CD4-positive, alpha-beta T cell treated with Interleukin-17A for 4 hours (primary cell): ENCODE measurements around the gene MDK.

ENCODE experiments used
- DNase-seq: peaks from one replicate; pipeline ENCODE4 v3.0.0-alpha.2; 2020; ENCODE audit warnings: mixed read lengths

Gene MDK

DNA sequence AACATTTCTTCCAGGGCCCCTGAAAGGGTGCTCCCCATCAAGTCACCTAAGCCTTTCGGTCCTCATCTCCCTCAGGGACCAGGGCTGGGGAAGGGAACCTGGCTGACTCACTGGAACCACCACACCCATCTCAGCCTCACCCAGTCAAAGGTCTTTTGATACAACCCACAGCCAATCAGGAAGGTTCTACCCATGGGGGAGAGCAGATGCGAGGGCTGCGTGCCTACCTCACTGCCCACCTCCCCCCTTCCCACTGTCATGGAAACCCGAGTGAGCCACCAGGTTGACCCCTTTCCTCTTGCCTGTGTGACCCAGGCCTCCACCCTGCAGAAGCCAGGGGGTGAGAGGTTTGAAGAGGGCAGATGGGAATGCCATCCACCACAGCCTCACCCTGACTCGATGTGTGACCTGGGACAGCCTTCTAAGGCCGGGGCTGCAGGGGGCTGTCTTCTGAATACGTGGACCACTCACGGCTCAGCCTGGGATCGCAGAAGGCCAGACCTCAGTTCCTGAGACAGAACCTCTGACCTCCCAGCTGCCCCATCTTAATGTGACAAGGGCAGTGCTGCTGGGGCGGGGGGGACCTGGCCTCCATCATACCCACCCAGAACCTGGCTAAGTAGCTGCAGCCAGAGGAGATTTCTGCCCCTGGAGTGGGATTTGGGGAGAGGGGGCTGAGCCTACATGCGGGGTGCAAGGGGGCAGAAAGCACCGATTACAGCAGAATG is 2.7 kb downstream of the MDK start:
- DNase-seq, result no peak

DNA sequence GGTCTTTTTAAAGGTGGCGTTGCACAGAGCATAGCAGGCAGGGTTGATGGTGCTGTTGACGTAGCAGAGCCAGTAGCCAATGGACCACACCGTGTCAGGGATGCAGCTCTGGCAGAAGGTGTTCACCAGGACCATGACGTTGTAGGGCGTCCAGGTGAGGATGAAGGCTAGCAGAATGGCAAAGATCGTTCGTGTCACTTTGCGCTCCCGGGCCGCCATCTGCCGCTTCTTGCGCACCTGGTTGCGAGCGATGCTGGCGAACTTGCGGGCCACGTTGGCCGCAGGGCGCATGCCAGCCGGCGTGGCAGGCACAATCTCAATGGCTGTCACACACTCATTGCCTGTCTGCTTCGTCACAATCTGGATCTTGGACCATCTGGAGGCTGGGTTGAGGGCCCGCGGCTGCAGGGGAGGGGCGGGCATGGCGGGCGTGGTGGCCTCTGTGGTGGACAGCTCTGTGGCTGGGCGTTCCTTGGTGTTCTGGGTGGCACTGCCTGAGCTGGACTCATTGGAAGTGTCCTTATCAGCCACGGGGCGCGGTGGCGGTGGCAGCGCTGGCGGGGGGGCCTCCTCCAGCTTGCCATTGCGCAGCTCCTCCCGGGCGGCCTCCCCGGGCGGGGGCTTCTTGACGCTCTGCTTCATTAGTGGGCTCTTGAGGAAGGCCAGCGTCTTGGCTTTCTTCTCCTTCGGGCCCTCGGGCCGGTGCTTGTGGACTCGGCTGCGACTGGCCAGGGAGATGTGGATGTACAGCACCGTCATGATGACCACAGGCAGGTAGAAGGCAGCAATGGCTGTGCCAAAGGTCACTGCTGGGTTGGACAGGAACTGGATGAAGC is 3.9 kb downstream of the MDK start:
- no peak for DNase-seq

DNA sequence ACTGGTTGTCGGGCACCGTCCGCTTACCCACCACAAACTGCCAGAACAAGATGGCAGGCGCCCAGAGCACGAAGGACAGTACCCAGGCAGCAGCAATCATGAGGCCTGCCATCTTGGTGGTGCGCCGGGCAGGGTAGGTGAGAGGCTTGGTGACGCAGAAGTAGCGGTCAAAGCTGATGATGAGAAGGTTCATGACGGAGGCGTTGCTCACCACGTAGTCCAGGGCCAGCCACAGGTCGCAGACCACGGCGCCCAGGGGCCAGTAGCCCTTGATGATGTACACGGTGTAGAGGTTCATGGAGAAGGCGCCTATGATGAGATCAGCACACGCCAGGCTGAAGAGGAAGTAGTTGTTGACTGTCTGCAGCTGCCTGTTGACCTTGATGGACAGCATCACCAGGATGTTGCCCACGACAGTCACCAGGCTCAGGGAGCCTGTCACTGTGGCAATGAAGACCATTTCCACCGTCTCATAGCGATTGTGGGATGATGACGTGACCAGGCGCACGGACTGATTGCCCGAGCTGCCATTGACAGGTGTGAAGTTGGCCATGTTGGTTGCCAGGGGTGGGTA is 4.6 kb downstream of the MDK start:
- DNase-seq, result no peak

DNA sequence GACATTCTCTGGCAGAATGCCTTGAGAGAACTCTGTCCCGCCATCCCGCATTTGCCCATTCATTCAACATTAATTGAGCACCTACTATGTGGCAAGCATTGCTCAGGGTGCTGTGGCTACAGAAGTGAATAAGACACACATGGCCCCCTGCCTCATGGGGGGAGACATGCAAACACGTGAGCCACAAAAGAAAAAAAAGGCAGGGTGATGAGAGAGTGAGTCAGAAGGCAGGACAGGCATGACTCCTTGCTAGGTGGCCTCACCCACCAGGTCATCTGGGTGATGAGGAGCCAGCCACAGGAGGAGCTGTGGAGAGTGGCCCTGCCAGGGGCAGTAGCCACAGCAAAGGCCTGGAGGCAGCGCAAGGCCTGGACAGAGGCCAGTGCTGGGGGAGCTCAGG is 5.2 kb downstream of the MDK start:
- DNase-seq, result no peak

DNA sequence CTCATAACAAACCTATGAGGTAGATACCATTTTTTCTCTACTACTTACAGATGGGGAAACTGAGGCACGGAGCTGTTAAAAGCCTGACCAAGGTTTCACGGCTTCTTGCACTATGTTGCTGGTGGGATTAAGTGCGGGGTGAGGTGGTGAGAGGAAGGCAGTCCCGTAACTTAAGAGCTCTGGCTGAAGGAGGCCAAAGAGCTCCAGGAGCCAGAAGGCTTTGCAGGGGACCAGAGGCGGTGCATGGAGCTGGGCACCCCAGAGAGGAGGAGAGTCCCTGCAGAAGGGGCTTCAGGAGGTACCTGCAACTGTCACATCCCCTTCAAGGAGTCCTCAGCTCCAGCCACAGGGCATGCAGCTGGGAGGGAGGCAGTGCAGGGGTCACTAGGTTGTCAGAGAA is 6.0 kb downstream of the MDK start:
- no peak for DNase-seq

DNA sequence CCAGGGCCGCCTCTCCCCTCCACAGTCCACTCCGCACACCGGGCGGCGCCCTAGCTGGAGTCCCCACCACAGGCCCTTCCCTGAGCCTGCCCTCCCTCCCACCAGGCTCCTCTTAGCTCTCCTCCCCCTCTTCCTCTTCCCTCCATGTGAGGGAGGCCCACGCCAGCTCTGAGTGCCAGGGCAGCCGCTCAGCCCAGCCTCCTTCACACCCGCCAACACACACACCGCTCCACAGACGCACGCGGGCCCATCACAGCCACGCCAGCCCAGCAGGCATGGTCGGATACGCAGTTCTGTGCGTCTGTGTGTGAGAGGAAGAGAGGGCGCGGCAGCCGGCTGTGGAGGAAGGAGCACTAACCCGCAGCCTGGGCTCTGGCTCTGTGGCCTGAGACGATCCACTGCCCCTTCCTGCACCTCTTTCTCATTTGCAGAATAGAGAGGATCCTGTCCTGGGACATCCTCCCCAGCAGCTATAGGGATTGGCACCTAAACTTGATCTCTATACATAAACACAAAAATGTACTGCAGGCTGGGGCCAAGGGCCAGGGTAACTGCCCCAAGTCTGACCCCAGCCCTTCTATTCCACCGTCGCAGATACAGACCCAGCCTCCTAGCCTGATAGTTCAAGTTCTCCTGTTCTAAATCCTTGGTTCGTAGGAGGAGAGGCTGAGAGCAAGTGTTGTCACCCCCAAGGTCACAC is 6.6 kb downstream of the MDK start:
- no peak for DNase-seq

DNA sequence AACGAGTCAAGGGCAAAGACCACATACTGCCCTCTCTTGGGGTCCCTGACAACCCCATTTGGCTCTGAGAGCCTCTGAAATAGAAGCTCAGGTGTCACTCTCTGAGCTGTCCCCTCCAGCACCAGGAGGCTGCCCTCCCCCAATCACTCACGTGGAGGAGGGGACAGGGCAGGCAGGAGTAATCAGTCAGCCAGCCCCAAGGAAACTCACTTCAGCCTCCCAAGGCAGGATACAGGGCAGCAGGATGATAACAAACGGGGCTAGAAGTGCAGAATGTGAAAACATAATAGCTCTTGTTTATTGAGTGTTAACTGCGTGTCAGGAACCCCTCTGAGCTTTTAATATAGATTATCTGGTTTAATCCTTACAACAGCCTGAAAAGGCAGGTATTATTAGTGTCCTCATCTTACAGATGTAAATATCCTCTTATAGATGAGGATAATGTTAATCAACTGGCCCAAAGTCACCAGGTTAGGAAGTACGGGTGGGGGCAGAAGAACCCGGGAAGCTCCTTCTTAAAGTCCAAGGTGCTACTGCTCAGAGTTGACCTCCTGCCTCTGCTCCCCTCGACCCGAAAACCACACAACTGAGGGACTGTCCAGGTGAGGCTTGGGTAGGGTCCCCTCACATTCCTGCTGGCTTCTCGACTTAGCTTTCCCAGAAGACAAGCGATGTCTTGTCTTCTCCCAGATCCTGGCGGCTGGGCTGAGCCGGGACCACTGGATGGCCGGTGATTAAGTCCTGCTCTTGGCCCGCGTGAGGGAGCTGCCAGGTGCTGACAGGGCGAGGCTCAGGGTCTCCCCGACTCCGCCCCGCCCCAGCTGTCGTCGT is 7.4 kb downstream of the MDK start:
- no peak for DNase-seq

DNA sequence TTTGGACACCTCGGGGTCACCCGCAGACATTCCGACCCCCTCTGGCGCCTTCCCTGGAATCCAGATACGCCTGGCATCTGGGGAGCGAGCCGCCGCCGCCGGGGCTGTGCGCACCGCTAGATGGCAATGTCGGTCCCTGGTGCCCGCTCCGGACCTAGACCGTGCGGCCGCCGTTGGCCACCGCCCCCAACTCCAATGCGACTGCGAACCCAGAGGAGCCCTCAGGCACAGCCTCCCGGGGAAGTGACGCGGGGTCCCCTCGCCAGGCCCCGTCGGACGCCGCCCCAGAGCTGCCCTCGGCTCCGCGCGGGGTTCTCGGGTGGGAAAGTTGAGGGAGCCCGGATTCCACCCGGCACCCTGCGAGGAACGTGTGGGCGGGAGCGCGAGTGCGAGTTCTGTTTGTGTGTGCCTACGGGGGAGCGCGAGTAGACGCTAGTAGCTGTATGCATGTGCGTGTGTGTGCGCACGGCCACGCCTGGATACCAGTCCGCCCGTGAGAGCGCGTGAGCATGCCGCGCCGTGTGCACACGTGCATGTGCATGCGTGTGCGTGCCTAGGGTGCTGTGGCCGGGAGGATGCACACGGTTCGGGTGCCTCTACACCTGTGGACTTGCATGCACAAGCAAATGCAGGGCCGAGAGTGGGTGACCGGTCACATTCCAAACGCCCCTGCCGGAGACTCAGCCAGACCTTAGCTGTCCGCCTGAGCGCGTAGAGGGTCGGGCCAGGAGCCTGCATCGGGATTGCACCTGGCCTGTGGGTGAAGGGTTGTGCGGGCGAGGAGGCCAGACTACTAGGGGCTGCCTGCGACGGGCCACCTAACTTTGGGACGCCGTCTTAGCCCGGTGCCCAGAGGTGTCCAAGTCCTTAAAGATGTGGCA is 8.2 kb downstream of the MDK start:
- peak; percentile 51 for DNase-seq

DNA sequence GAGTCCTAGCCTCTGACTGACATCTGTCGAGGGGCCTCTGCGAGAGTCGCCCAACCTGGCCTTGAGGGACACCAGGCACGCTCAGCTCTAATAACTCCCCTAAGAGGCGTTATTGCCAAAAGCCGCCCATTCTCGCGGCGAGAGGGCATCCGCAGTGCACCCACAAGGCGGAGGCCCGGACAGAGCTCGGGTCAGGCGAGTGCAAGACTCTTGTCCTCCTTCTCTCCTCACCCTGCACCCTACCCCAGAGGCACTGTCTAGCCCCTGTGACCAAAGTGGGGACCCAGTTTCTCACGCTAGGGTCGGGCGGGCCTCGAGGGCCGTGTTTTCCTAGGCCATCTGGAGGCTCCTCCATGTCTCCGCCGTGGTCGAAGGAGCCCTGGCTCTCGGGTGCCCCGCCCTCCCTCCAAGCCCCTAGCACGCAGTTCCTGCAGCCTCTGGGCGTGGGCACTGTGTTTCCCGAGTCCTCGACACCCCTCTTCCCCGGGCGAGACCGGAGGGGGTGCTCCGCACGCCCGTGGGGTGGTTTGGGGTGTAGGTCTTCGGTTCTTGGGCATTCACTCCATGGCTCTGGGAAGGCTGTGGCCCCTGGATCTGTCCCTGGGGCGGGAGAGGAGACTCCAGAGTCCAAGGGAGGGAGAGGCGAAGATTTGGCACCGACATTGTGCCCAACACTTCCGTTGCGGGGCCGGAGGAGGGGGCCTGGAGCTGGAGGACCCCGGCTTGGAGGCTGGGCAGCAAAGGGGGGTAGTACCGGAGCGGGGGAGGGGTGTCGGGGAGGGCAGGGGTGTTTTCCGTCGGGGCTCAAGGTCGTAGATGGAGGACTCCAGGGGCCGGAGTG is 9.1 kb downstream of the MDK start:
- DNase-seq, result no peak

DNA sequence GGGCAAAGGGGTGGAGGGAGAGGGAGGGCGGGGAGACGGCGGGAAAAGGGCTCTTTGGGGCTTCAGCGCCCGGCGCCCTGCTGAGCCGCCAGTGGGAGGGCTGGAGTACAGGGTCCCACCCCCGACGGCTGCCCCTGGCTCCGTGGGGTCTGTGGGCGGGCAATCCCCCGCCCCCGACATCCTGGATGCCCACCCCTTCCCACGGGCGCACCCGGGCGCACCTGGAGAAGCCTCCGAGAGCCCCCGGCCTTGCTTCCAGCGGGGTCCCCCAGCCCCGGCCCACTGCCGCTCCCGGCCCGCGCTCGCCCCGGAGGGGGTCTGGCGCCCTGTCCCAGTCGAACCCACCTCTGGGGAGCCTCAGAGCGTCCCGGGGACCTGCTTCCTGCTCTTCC is 9.7 kb downstream of the MDK start:
- DNase-seq, result no peak

DNA sequence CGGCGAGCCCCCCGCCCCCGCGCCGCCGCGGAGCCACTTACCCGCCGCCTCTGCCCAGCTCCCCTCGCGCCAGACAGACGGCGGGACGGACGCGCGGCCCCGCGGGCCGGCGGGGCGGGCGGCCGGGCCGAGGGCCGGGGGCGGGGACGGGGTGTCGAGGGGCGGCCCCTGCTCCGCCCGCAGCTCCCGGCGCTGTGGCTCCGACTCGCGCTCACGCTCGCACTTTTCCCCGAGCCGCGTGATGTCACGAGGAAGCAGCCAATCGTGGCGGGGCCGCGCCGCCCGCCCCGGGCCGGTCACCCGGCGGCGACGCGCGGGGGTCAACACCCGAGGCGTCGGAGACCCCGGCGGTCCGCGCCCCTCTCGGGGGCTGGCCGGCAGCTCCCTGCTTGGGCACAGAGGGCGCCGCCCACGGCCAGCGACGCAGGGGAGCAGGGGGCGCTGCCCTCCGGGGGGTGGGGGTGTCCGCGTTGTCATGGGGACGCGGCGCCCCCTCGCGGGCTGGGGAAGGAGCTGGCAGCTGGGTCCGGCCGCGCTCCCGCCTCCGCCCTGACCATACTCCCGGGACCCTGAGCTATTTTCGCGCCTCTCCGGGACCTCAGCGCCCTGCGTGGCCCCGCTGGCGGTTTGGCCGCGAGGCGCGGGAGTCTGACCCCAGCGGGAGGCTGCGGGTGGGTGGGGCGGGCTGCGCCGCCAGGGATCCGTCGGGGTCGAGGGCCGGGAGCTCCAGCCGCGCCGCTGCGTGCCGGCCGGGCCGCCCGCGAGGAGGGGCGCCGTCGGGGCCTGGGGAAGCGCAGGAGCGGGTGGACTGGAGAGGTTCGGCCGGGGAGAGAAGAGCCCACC is 10.3 kb downstream of the MDK start, which contains the start of gene CHRM4:
TSS of gene CHRM4 (minus strand) at position 199 of the 843 bp plus-strand sequence. CDS start 5,219 bp downstream, outside the sequence.
- no peak for DNase-seq

DNA sequence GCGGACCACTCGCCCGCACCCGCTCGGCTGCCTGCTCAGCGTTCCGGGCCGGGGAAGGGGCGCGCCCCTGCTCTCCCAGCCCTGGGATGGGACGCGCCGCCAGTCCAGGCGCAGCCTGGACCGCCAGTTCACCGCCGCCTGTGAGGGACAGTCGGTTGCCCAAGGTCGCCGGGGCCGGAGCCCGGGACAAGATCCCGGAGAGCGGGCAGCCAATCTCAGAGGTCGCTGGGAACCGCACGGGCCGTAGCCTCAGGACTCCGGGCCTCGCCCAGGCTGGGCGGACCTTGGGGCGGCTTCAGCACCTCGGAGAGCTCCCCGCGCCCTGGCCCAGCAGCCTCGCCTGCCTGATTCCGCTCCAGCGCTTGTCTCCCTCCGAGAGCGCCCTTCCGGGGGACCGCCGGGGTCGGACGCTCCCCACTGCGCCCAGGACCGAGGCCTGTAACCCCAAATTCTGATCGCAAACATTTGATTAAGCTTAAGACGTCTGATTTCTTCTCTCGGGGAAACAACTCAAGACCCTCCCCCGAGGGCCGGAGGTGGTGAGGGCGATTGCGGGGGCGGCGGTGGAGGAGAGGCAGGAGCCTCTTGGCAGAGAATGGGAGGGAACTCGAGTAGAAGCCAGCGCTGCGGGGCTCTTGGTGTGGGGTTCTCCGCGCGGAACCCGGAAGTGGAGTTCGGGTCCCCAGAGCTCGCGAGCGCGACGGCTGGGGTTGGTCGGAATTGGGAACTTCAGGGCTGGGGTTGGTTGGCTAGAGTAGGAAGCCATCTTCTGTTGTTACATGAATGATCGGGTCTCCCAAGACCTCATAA is 11.2 kb downstream of the MDK start:
- peak; percentile 82 for DNase-seq

DNA sequence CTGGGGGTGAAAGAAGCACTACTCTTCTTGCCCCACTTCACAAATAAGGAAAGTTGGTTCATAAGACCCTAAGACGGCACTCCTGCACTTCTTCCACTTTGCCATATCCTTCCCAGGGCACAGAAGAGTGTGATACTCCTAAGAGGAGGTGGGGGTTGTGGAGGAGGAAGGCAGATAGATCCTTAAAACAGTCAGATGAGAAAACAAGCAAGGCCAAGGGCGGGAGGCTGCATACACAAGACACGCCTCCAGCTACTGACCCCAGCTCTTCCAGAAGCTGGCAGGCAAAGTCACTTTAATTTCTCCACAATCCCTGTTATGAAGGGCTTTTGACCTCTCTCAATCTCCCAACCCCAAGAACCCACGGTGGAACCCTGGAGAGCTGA is 11.8 kb downstream of the MDK start:
- no peak for DNase-seq

DNA sequence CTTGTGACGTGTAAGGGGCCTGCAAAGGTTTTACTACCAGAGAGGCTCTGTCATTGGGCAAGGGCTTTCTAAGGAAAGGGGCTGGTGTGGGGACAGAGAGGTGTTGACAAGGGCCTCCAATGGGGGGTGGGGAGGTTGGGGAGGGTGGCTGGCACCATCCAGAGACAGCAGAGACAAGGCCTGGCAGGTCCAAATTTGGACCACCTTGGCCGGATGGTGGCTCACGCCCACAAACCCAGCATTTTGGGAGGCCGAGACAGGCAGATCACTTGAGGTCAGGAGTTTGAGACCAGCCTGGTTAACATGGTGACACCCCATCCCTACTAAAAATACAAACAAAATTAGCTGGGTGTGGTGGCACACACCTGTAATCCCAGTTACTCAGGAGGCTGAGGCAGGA is 12.3 kb downstream of the MDK start:
- DNase-seq, result no peak

DNA sequence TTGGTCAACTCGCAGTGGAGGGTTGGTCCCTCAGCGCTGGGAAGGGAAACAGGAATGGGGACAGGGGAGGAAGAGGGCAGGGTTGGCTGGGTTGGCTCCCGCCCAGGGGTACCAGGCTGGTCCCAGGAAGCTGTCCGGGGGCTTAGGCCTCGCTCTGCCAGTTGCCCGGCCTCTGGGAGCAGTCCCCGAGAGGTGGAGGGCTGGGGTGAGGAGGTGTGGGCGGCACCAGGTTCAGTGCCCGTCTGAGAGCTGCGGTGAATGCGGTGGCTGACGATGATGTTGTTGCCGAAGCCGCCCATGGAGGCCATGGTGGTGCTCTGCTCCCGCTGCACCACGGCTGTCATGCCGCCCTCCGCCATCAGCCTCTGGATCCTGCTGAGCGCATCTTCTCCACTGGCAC is 16.1 kb downstream of the MDK start:
- DNase-seq, result no peak

DNA sequence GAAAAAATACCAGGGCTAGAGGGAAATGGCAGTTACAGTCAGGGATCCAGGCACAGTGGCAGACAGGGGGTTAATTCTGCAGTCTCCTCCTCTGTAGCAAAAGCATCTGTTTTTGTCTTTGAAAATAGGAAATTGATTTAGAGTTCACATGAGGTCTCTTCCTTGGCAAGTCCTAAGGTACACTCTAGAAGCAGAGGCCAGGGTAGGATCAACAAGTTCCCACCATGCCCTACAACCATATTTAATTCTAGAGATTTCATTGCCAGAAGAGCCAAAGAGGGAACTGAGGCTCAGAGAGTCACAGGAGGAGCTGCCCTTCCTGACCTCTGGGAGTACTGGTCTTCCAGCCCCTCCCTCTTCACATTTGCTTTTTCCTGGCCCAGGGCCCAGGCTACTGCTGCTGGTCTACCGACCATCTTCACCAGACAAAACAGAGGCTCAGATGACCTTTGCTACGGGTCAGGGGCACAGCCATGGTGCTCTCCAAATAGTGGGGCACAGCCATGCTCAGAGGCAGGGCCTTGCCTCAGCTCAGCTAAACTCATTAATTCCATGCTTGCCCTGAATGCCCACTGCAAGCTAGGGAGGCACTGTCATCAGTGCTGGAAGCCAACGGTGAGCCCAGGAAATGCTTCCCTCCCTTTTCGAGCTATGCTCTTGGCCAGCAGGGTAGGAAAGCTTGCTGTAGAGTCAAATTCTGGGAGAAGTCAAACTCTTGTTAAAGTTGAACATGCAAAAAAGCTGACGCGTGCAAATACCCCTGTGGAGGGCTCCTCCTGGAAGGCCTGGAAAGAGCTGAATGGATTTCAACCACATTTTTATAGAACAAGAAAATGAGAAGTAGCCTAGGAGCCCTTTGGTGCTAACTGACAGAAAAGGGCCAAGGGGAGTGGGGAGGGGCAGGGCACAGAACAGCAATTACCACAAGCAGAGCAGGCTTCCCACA is 21.8 kb downstream of the MDK start:
- DNase-seq, result no peak

DNA sequence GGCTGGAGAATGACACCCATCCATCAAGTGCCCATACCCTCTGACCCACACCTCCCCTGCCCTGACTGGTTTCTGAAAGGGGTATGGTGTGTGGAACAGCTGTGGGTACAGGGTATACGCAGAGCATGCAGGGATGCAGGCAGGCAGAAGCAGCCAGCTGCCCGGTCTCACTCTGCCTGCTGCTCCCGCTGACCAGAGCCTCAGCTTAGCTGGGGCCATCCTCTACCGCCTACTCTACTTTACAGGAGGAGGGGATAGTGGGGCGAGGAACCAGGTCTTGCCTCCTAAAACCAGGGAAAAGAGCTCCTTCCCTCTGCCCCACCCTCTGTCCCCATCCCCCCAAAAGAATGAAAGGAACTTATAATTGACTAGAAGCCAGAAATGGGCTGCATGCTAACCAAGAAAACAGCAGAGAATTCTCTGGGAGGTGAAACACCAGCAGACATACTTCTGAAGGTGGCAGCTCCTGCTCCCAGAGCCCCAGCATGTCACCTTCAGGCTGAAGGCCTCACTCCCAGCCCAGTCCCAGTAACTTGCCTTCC is 23.1 kb downstream of the MDK start:
- DNase-seq, result no peak
